GM10847 (cell line): ENCODE results near the gene RASD2.

Experiments
- POLR2A ChIP-seq: IDR thresholded peaks from 2 replicates; pipeline ENCODE4 v1.6.1; 2011; ENCODE audit not compliant: insufficient read length; ENCODE audit errors: extremely low read depth

Gene RASD2

DNA sequence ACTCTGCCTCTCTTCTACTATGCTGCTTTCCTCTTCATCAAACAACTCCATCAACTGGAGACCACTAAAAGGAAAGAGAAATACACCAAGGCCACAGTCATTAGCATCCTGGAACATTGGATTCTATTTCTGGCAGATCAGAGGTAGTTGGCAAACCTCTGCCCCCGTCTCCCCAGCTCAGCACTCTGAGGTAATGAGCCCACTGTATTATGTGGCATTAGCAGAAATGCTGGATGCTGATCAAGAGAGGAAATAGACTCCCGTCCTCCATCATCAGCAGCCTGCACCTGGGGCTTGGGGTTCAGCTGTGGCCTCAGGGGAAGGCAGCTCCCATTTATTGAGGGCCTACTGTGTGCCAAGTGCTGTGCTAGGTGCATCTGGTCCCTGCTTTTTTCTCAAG is 9.0 kb upstream of the RASD2 start:
- no peak for TF ChIP-seq POLR2A

GRCh38 chr22:35533365-35534029 is 7.1 kb upstream of the RASD2 start:
- TF ChIP-seq POLR2A, result no peak

DNA sequence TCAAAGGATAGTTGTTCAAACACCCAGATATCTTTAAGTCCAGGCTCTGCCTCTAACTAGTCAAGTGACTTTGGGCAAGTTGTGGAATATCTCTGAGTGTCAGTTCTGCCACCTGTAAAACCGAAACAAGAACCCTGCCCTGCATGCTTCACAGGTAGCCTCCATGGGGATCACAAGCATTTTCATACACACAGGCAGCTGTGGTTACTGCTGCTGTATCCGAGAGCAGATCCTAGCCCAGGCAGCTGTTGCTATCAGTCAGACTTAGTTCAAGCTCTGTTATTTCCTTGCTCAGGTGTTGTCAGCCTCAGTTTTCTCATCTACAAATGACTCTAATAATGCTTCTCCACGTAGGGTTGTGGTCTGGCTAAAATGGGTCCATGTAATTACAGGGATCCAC is 6.5 kb upstream of the RASD2 start:
- no peak for TF ChIP-seq POLR2A

- TF ChIP-seq POLR2A, result no peak
These were observed 3.4 kb upstream of the RASD2 start for GRCh38 chr22:35537232-35537631.

- no peak for TF ChIP-seq POLR2A
These were observed 1.8 kb upstream of the RASD2 start for GRCh38 chr22:35538801-35539321.

- TF ChIP-seq POLR2A, result no peak
These were observed 1.1 kb upstream of the RASD2 start for GRCh38 chr22:35539487-35539886.

DNA sequence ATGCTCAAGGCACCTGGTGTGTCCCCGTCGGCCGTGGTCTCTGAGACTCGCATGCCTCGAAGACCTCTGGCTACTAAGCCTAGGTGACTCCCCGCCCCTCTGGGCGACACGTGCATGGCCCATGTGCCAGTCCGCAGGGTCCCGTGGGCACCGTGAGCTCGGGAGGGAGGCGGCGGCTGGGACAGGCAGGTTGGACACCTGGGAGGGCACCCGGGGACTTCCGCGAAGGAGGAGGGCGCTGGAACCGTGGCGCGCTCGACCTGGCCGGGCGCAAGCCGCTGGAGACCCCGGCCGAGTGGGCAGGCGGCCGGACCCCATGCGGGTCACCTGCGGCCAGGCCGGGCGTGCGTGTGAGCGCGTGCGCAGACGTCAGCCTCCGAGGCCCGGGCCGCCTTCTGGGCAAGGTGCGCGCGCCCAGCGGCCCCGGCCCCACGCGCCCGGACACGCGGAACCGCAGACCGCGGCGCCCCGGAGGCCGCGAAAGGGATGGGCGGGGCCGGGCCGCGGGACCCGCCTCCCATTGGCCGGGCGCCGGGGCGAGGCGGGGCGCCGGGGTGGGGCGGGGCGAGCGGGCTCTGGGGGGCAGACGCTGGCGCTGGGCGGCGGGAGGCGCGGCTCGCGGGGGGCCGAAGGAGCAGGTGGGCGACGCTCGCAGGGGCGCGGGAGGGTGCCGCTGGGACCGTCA is 579 bp upstream of the RASD2 start:
- no peak for TF ChIP-seq POLR2A

DNA sequence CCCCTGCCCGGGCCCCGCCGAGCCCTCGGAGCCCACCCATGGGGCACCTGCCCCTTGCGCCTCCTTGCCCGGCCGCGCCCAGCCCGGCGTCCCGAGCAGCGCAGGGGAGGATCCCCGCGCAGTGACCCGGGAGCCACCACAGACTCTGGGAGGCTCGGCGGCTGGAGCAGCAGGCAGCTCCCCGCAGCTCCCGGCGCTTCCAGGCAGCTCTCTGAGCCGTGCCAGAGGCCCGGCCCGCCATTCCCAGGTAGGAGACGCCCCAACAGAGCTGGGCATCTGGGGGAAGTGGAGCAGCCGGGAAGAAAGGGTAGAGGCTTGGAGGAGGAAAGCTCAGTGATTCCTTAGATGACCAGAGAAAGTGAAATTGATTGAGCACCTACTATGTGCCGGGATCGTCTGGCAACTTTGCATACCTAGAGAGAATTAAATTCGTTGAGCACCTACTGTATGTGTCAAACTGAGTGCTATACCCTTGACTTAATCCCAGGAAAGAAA is 670 bp downstream of the RASD2 start:
- TF ChIP-seq POLR2A, result no peak

DNA sequence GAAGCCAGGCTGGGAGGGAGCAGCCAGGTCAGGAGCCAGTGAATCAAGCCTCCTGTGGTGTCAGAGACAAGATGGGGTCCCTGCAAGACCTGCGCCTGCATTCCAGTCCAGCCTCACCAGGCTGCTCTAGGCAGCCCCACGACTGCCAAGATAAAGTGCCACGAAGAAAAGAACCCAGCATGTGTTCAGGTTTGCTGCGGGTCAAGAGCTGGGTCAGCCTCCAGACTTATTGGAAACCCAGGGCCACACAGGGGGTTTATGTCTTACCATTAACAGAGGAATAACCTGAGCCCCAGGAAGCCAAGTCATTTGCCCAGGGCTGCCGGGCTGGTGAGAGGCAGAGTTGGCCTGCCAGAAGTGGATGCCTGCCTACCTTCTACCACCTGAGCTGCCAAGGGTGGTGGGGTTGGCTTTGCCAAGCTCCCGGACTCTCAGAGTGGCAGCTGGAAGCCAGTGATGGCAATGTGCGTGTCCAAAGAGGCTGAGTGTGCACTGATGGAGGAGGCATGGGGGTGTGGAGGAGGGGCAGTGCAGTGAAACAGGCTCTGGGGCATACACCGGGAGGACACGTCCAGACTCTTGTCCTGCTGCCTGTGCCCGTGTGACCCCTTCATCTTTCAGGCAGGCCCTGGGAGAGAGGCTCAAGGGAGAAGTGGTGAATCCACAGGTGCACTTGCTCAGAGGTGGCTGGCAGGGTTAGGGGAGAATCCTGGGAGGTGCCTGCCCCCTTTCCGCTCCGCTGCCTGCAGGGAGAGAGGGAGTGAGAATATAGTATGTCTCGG is 1.7 kb downstream of the RASD2 start:
- no peak for TF ChIP-seq POLR2A

- TF ChIP-seq POLR2A, result no peak
These were observed 2.4 kb downstream of the RASD2 start for GRCh38 chr22:35542939-35543516.

DNA sequence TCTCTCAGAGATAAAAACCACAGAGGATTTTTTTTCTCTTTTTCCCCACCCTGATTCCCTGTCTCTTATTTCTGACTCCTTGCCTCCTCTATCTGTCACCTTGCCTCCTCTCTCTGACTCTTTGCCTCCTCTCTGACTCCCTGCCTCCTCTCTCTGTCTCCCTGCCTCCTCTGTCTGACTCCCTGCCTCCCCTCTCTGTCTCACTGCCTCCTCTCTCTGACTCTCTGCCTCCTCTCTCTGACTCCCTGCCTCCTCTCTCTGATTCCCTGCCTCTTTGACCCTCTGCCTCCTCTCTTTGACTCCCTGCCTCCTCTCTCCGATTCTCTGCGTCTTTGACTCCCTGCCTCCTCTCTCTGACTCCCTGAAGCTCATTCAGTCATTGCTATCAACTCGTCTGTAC is 3.1 kb downstream of the RASD2 start:
- TF ChIP-seq POLR2A, result no peak

GRCh38 chr22:35544189-35544588 is 3.6 kb downstream of the RASD2 start:
- no peak for TF ChIP-seq POLR2A

DNA sequence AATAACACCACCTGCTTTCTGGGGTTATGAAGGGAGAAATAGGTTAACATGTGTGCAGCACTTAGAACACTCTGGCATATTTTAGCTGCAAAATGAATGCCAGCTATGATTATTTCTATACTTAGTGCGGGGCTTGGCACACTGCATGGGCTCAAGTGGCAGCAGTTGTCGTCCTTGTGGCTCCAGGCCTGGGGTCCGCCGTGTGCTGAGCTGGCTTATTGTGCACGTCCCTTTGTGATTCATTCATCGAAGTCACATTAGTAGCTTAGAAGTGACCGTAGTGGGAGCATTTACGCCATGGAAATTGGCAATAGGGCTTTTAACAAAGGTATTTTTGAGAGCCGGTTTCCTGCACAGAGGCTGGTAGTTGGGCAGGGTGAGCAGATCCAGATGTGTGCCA is 4.2 kb downstream of the RASD2 start:
- no peak for TF ChIP-seq POLR2A

GRCh38 chr22:35546886-35547285 is 6.3 kb downstream of the RASD2 start:
- TF ChIP-seq POLR2A, result no peak

DNA sequence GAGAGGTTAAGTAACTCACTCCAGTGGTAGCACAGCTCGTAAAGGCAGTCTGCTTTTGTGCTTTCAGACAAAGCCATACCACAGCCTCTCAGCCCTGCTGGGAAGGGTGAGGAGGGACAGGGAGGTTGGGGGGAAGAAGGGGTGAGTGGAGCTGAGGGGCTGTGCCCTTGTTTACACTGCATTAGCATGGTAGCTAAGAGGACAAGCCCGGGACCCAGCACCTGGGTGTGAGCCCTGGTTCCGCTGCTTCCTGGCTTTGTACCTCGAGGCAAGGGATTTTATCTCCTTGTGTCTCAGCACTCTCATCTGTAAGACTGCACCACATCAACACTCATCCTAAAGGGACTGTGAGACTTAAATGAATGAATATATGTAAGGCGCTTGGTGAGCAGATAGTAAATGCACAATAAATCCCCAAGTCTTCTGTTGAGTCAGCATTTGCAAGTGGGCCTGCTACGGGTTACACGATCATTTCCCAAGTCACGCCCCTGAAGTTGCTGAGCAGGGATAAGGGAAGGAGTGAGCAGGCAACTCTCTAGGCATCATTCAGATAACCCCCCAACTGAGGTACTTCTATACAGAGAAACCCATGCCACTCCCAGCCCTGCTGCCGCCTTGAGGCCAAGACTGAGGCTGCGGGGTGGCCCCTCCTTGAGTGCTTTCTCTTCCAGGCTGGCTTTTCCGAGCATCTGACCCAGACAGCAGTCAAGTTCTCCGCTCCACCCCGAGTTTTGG is 7.5 kb downstream of the RASD2 start:
- no peak for TF ChIP-seq POLR2A
